ENCODE results near the gene GPR137.

GPR137 gene

GRCh38 chr11:64264371-64264852 lies 21.2 kb upstream of the GPR137 start:
- DNase-seq (ENCODE audit: low read depth in 2 of 2), result no peak

GRCh38 chr11:64265176-64266160 lies 20.2 kb upstream of the GPR137 start:
- DNase-seq (ENCODE audit: low read depth in 2 of 2), result no peak

GRCh38 chr11:64266339-64266738 lies 19.3 kb upstream of the GPR137 start:
- DNase-seq (ENCODE audit: low read depth in 2 of 2), result no peak

GRCh38 chr11:64267207-64267945 lies 18.3 kb upstream of the GPR137 start:
- no peak for DNase-seq (ENCODE audit: low read depth in 2 of 2)

GRCh38 chr11:64268025-64268892 lies 17.4 kb upstream of the GPR137 start:
- no peak for DNase-seq (ENCODE audit: low read depth in 2 of 2)

GRCh38 chr11:64268893-64269539 lies 16.6 kb upstream of the GPR137 start:
- DNase-seq (ENCODE audit: low read depth in 2 of 2), result no peak

GRCh38 chr11:64269540-64270220 lies 16.0 kb upstream of the GPR137 start:
- peak; percentile 94 to 95 for DNase-seq (ENCODE audit: low read depth in 2 of 2)

- no peak for DNase-seq (ENCODE audit: low read depth in 2 of 2)
Observed at GRCh38 chr11:64275031-64275800, 10.4 kb upstream of the GPR137 start.

GRCh38 chr11:64275841-64276240 lies 9.8 kb upstream of the GPR137 start:
- DNase-seq (ENCODE audit: low read depth in 2 of 2), result no peak

- no peak for DNase-seq (ENCODE audit: low read depth in 2 of 2)
Observed at GRCh38 chr11:64276653-64277431, 8.8 kb upstream of the GPR137 start.

- DNase-seq (ENCODE audit: low read depth in 2 of 2), result no peak
Observed at GRCh38 chr11:64278576-64279190, 7.0 kb upstream of the GPR137 start.

GRCh38 chr11:64281957-64282770 lies 3.5 kb upstream of the GPR137 start:
- DNase-seq (ENCODE audit: low read depth in 2 of 2), result no peak

GRCh38 chr11:64283092-64283491 lies 2.6 kb upstream of the GPR137 start:
- no peak for DNase-seq (ENCODE audit: low read depth in 2 of 2)

- DNase-seq (ENCODE audit: low read depth in 2 of 2), result peak; percentile 85 to 88
Observed at GRCh38 chr11:64284048-64284961, 1.3 kb upstream of the GPR137 start, which contains the start of gene BAD. Gene BAD (minus strand): TSS chr11:64284665. CDS start chr11:64284368, 297 bp downstream.

GRCh38 chr11:64285885-64286800 lies 495 bp downstream of the GPR137 start:
- DNase-seq (ENCODE audit: low read depth in 2 of 2), result no peak
